ENCODE measurements around the gene TTLL9. TPM values are rescaled to one million over a fixed set of nuclear protein-coding genes. Genes with fewer than 3 reads are reported as not detected.

The TTLL9 gene
- polyA plus RNA-seq, 4 donors: 3.1 to 5.6 (median 3.2) TPM

GRCh38 chr20:31853481-31853880 lies 17.0 kb upstream of the TTLL9 start:
- no peak for DNase-seq (ENCODE audit: low read depth in 4 of 4, low spot score in 3 of 4)

DNA sequence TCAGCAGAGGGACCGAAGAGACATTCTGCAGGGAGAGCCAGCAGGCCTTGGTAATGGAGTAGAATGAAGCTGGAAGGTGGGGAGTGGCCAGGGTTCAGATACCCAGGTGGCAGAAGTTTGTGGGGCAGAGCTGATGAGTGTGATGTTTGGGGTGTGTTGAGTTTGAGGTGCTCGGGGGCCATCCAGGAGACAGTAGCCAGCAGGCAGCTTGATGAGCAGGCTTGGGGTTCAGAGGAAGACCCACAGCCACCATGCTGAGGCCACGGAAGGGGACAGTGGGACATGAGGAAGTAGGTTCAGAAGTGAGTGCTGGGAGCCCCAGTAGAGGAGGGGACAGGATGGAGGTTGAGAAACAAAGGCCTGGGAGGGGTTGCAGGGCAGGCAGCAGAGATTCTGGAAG lies 13.9 kb upstream of the TTLL9 start:
- DNase-seq (ENCODE audit: low read depth in 4 of 4, low spot score in 3 of 4): no peak

DNA sequence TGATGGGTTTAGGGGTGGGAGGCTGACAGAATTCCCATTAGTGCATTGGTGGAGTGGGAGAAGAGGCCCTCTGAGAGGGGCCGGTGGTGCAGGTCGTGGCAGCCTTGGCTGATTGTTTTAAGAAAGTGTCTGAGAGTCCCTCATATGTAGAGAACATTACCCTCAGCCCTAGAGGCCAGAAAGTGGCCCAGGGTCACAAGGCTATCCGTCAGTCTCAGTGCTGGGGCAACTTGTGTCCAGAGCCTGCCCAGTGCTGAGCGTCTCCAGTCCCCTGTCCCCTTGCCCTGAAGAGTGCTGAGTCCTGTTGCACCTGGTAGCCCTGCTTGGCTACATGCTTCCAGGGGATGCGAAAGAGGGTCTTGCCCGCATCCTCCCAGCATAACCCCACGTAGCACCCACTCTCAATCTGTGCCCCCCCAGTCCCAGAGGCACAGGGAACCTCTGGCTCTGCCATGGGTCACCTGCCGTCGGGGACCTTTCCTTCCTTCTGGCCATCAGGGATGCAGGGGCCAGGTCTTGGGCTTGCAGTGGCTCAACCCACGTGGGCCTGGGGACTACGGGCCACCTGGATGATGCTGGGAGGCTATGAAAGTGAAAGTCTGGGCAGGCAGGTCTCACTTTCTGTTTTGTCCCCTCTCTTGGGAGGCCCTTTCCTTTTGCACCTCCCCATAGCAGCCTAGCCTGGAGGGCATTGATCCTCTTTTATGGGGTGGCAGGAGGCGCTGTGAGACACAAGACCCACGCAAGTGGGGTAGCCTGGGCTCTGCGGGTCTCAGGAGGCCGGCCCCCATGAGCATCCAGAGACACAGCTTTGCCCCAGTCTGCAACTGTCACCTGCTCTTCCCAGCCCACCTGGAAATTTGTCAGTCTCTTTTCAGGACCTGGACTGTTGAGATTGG lies 12.3 kb upstream of the TTLL9 start:
- no peak for DNase-seq (ENCODE audit: low read depth in 4 of 4, low spot score in 3 of 4)

DNA sequence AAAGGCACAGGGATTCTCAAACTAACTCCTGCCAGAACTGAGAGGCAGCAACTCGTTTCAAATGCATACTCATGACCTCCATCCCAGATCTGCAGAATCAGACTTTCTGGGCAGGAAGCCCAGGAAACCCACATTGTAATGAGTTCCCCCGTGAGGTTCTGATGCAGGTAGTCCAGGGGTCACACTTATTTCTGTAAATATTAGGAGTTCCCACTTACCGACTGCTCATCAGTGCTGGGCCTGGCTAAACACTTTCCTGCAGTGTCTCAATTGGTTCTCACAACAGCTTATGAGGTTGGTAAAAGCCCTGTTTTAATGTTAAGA lies 11.7 kb upstream of the TTLL9 start:
- no peak for DNase-seq (ENCODE audit: low read depth in 4 of 4, low spot score in 3 of 4)

- no peak for DNase-seq (ENCODE audit: low read depth in 4 of 4, low spot score in 3 of 4)
Measured at GRCh38 chr20:31859266-31859997, 11.0 kb upstream of the TTLL9 start.

- DNase-seq (ENCODE audit: low read depth in 4 of 4, low spot score in 3 of 4): no peak
Measured at GRCh38 chr20:31859998-31860380, 10.4 kb upstream of the TTLL9 start.

DNA sequence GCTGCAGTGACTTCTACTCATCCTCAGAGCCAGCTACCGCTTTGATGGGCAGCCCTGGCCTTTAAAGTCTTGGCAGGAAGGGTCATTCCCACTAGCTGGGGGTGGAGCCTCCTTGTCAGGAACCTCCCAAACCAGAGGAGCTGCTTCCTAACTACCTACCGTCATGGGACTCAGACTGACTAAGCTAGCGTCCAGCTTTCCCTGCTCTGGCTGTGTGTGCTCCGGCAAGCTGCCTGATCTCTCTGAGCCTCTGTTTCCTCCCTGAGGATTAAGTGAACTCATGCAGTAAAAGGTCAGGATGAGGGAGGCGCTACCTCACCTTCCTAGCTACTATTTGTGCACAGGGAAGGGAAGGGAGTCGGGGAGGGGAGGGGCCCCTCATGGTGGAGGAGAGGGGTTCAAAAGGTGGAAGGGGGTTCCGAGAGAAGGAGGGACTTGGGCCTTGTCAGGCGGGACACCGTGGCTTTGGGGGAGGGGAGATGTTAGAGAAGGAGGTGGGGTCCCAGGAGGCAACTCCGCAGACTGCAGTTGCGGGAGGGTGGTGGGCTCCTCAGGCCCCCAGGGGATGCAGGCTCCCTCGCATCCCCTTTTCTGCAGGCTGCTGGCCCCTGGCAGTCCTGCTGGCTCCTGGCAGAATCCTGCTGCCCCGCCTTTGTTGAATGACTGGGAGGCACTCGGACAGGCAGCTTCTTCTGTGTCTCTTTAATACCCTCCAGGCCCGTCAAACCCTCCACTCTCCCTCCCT lies 9.9 kb upstream of the TTLL9 start:
- no peak for DNase-seq (ENCODE audit: low read depth in 4 of 4, low spot score in 3 of 4)

DNA sequence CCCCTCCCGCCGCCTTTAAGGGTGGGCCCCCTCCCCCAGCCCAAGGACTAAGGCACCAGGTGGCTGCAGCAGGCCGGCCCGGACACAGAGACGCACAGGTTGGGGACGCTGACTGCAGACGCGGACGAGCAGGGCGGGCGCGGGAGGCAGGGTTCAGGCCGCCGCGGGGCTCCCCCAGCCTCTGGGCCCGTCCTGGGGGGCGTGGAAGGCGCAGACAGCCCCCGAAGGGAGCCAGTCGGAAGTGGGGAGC lies 9.4 kb upstream of the TTLL9 start:
- no peak for DNase-seq (ENCODE audit: low read depth in 4 of 4, low spot score in 3 of 4)

DNA sequence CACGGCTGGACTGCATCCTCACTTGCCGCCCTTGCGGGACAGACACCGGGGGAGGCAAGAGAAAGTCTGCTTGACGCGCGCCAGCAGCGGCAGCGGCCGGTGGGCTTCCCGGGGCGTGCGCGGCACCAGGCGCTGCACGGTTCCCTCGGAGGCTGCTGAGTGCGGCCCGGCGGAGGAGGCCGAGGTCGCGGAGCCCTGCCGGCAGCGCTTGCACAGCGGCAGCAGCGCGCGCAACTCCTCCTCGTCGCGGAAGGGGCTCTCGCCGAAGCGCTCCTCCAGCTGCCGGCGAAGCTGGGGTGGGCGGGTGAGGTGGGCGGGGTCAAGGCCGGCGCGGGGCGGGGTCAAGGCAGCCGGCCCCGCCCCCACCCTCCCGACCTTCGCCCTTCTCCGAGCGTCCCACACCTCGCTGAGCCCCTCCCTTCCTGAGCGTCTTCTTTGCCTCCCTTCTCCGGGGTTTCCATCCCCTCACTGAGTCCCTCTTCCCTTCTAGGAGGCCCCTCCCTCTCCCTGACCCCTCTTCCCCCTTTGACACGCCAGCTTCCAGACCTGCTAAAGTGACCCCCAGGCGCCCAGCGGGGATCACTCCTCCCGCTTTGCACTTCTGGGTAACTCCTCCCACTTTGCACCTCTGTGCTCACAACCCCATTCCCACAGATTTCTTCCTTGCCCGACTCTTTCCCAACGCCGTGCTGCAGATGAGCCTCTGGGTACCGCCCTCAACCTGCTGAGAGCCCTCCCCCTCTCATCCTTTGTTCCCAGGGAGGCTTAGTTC lies 8.9 kb upstream of the TTLL9 start:
- DNase-seq (ENCODE audit: low read depth in 4 of 4, low spot score in 3 of 4): no peak

GRCh38 chr20:31862157-31862470 lies 8.3 kb upstream of the TTLL9 start:
- no peak for DNase-seq (ENCODE audit: low read depth in 4 of 4, low spot score in 3 of 4)

- DNase-seq (ENCODE audit: low read depth in 4 of 4, low spot score in 3 of 4): no peak
Measured at GRCh38 chr20:31862506-31862905, 7.9 kb upstream of the TTLL9 start.

- DNase-seq (ENCODE audit: low read depth in 4 of 4, low spot score in 3 of 4): no peak
Measured at GRCh38 chr20:31863296-31864085, 6.9 kb upstream of the TTLL9 start.

DNA sequence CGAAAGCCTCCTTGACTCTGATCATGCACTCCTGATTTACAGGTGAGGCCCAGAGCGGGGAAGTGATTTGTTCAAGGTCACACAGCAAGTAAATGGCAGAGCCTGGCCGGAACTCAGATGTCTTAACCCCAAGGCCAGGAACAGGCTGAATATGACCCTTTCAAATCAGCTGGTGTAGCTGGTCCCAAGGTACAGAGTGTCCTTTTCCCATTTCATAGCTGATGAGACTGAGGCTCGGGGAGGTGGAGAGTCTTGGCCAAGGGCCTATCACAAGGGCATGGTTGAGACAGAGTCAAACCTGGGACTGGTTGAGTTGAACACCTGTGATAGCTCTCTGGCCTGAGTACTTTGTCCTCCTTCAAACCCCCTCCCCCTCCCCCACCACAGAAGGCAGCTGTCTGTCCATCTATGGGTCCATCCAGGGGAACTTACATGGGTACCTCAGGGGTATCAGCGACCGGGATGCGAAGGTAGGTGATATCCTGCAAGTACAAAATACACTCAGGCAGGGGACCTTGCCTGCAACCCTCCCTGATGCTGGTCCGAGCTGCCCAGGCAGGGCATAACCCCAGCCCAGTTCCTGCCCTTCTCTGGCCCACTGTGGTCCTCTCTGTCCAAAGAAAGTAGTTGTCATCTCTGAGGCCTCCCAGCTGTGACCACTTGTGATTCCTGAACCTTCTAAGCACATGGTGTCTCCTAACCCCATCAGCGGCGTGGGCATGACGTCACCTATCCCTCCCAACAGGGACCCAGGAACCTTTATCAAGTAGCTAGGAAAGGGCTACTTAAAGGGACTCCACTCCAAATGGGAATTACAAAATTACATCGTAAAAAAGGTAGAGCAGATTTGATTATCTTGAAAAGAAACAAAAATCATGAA lies 5.7 kb upstream of the TTLL9 start:
- no peak for DNase-seq (ENCODE audit: low read depth in 4 of 4, low spot score in 3 of 4)

DNA sequence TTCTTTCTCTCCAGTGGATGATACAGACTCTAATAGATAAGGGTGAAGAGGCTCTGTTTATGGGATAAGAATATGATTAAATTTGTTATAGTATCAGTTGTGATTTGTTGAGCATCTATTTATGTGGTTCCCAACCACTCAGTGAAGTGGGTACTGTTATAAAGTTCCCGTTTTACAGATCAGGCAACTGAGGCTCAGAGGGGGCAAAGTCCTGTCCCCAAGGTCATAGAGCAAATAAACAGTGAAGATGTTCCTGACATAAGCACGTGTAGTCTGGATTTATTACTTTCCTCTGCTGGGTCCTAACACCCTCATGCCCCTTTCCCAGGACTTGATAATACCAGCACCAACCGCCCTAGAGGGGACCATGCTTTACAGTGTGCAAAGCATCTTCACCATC lies 4.2 kb upstream of the TTLL9 start:
- no peak for DNase-seq (ENCODE audit: low read depth in 4 of 4, low spot score in 3 of 4)

GRCh38 chr20:31868853-31869672 lies 1.4 kb upstream of the TTLL9 start:
- DNase-seq (ENCODE audit: low read depth in 4 of 4, low spot score in 3 of 4): no peak

DNA sequence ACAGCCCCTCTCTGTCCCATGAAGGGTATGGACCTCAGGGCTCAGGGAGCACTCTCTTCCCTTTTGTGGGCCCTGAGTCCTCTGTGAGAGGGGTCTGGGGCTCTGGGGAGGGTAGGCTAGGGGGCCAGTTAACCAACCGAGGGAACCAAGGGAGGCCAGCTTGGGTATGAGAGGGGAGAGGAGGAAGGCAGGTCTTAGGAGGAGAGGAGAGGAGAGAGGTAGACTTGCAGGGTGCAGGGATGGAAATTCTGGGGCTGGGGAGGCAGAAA lies 827 bp upstream of the TTLL9 start:
- DNase-seq (ENCODE audit: low read depth in 4 of 4, low spot score in 3 of 4): no peak

GRCh38 chr20:31870726-31871617 lies 538 bp downstream of the TTLL9 start:
- no peak for DNase-seq (ENCODE audit: low read depth in 4 of 4, low spot score in 3 of 4)

GRCh38 chr20:31871618-31871954 lies 1.2 kb downstream of the TTLL9 start:
- no peak for DNase-seq (ENCODE audit: low read depth in 4 of 4, low spot score in 3 of 4)
